HEK293 (cell line): ENCODE results near the gene CTDSP2.

Experiments used
- BCL11B ChIP-seq: fragments of 450-650 bp; formaldehyde crosslinking; IDR thresholded peaks from 2 replicates; pipeline ENCODE4 v1.5.1; 2016; ENCODE audit warnings: low read depth, missing biosample characterization, missing genetic modification characterization
- GLIS2 ChIP-seq: fragments of 450-650 bp; formaldehyde crosslinking; IDR thresholded peaks from 2 replicates; pipeline ENCODE4 v1.5.1; 2016; ENCODE audit warnings: missing biosample characterization, missing genetic modification characterization
- MZF1 ChIP-seq: fragments of 450-650 bp; formaldehyde crosslinking; IDR thresholded peaks from 2 replicates; pipeline ENCODE4 v1.5.1; 2017; ENCODE audit warnings: missing biosample characterization, missing genetic modification characterization, borderline replicate concordance
- PRDM1 ChIP-seq: fragments of 450-650 bp; formaldehyde crosslinking; IDR thresholded peaks from 2 replicates; pipeline ENCODE4; 2016; ENCODE audit warnings: missing biosample characterization, missing genetic modification characterization
- PRDM10 ChIP-seq: fragments of 450-650 bp; formaldehyde crosslinking; IDR thresholded peaks from 2 replicates; pipeline ENCODE4 v1.5.1; 2016; ENCODE audit warnings: missing biosample characterization, missing genetic modification characterization
- REST ChIP-seq: fragments of 450-650 bp; formaldehyde crosslinking; IDR thresholded peaks from 2 replicates; pipeline ENCODE4 v1.5.1; 2016; ENCODE audit warnings: missing biosample characterization, missing genetic modification characterization
- ZBTB1 ChIP-seq: fragments of 450-650 bp; formaldehyde crosslinking; IDR thresholded peaks from 2 replicates; pipeline ENCODE4 v1.5.1; 2016; ENCODE audit warnings: missing biosample characterization, missing genetic modification characterization
- ZBTB17 ChIP-seq: fragments of 450-650 bp; formaldehyde crosslinking; IDR thresholded peaks from 2 replicates; pipeline ENCODE4 v1.5.1; 2016; ENCODE audit warnings: missing biosample characterization, missing genetic modification characterization
- ZFHX2 ChIP-seq: fragments of 450-650 bp; formaldehyde crosslinking; conservative IDR thresholded peaks from 2 replicates; pipeline ENCODE4 v1.5.1; 2016; ENCODE audit warnings: missing biosample characterization, missing genetic modification characterization
- ZIC2 ChIP-seq: fragments of 450-650 bp; formaldehyde crosslinking; IDR thresholded peaks from 2 replicates; pipeline ENCODE4 v1.5.1; 2016; ENCODE audit warnings: missing biosample characterization, missing genetic modification characterization
- ZNF133 ChIP-seq: fragments of 450-650 bp; formaldehyde crosslinking; IDR thresholded peaks from 2 replicates; pipeline ENCODE4 v1.5.1; 2016; ENCODE audit warnings: missing biosample characterization, missing genetic modification characterization
- ZNF169 ChIP-seq: fragments of 450-650 bp; formaldehyde crosslinking; IDR thresholded peaks from 2 replicates; pipeline ENCODE4 v1.5.1; 2016; ENCODE audit warnings: missing biosample characterization, missing genetic modification characterization
- ZNF184 ChIP-seq: fragments of 450-650 bp; IDR thresholded peaks from 2 replicates; pipeline ENCODE4 v1.5.1; 2018; ENCODE audit warnings: missing biosample characterization, mild to moderate bottlenecking, missing genetic modification characterization
- ZNF211 ChIP-seq: fragments of 450-650 bp; formaldehyde crosslinking; IDR thresholded peaks from 2 replicates; pipeline ENCODE4 v1.5.1; 2016; ENCODE audit warnings: low read depth, missing biosample characterization, missing genetic modification characterization
- ZNF239 ChIP-seq: fragments of 450-650 bp; formaldehyde crosslinking; IDR thresholded peaks from 2 replicates; pipeline ENCODE4 v1.5.1; 2016; ENCODE audit warnings: missing biosample characterization, missing genetic modification characterization
- ZNF292 ChIP-seq: fragments of 450-650 bp; formaldehyde crosslinking; IDR thresholded peaks from 2 replicates; pipeline ENCODE4 v1.5.1; 2016; ENCODE audit warnings: low read depth, missing biosample characterization, missing genetic modification characterization, borderline replicate concordance
- ZNF350 ChIP-seq: fragments of 450-650 bp; formaldehyde crosslinking; IDR thresholded peaks from 2 replicates; pipeline ENCODE4 v1.5.0; 2017; ENCODE audit warnings: missing biosample characterization, mild to moderate bottlenecking, missing genetic modification characterization
- ZNF394 ChIP-seq: fragments of 450-650 bp; formaldehyde crosslinking; IDR thresholded peaks from 2 replicates; pipeline ENCODE4 v1.5.1; 2016; ENCODE audit warnings: missing biosample characterization, missing genetic modification characterization, mild to moderate bottlenecking, moderate library complexity, borderline replicate concordance
- ZNF426 ChIP-seq: fragments of 450-650 bp; formaldehyde crosslinking; IDR thresholded peaks from 2 replicates; pipeline ENCODE4 v1.5.1; 2017; ENCODE audit warnings: missing biosample characterization, missing genetic modification characterization, mild to moderate bottlenecking, inconsistent platforms, moderate library complexity
- ZNF513 ChIP-seq: fragments of 450-650 bp; IDR thresholded peaks from 2 replicates; pipeline ENCODE4 v1.5.1; 2018; ENCODE audit warnings: missing biosample characterization, missing genetic modification characterization
- ZNF600 ChIP-seq: fragments of 450-650 bp; formaldehyde crosslinking; IDR thresholded peaks from 2 replicates; pipeline ENCODE4 v1.5.1; 2016; ENCODE audit warnings: missing biosample characterization, missing genetic modification characterization
- ZNF624 ChIP-seq: fragments of 450-650 bp; formaldehyde crosslinking; IDR thresholded peaks from 2 replicates; pipeline ENCODE4 v1.5.1; 2017; ENCODE audit warnings: missing biosample characterization, missing genetic modification characterization
- ZNF664 ChIP-seq: fragments of 450-650 bp; formaldehyde crosslinking; IDR thresholded peaks from 2 replicates; pipeline ENCODE4 v1.5.1; 2016; ENCODE audit warnings: missing biosample characterization, missing genetic modification characterization
- ZNF692 ChIP-seq: fragments of 450-650 bp; formaldehyde crosslinking; IDR thresholded peaks from 2 replicates; pipeline ENCODE4 v1.5.1; 2016; ENCODE audit warnings: missing biosample characterization, missing genetic modification characterization
- ZNF704 ChIP-seq: fragments of 450-650 bp; formaldehyde crosslinking; IDR thresholded peaks from 2 replicates; pipeline ENCODE4 v1.5.1; 2016; ENCODE audit warnings: missing biosample characterization, missing genetic modification characterization
- ZNF707 ChIP-seq: fragments of 450-650 bp; formaldehyde crosslinking; IDR thresholded peaks from 2 replicates; pipeline ENCODE4 v1.5.1; 2016; ENCODE audit warnings: missing biosample characterization, missing genetic modification characterization
- ZNF747 ChIP-seq: fragments of 450-650 bp; formaldehyde crosslinking; IDR thresholded peaks from 2 replicates; pipeline ENCODE4 v1.5.1; 2016; ENCODE audit warnings: missing biosample characterization, missing genetic modification characterization
- ZNF776 ChIP-seq: fragments of 450-650 bp; formaldehyde crosslinking; IDR thresholded peaks from 2 replicates; pipeline ENCODE4 v1.5.0; 2017; ENCODE audit warnings: missing biosample characterization, missing genetic modification characterization, borderline replicate concordance
- ZSCAN30 ChIP-seq: fragments of 450-650 bp; IDR thresholded peaks from 2 replicates; pipeline ENCODE4 v1.5.1; 2018; ENCODE audit warnings: missing biosample characterization, mild to moderate bottlenecking, missing genetic modification characterization, moderate library complexity

Gene CTDSP2

GRCh38 chr12:57782608-57783465 lies 63.7 kb downstream of the CTDSP2 start, which contains the start of gene TSFM (continued):
- peak; percentile 63 for TF ChIP-seq REST (tag by site-specific recombination)
- TF ChIP-seq BCL11B, result no peak
- TF ChIP-seq ZNF211 (tag by site-specific recombination), result no peak
- TF ChIP-seq ZNF600 (tag by site-specific recombination), result peak; percentile 96
- peak; percentile 86 for TF ChIP-seq ZNF239 (tag by site-specific recombination)
- no peak for TF ChIP-seq ZFHX2 (tag by site-specific recombination)
- no peak for TF ChIP-seq ZNF292 (tag by site-specific recombination)
- no peak for TF ChIP-seq ZNF426 (tag by site-specific recombination)
- TF ChIP-seq ZNF394 (tag by site-specific recombination), result peak; percentile 82
- no peak for TF ChIP-seq ZNF169 (tag by site-specific recombination)
- no peak for TF ChIP-seq PRDM1 (tag by site-specific recombination)
- peak; percentile 53 for TF ChIP-seq GLIS2 (tag by site-specific recombination)
- TF ChIP-seq ZNF350, result no peak
- TF ChIP-seq ZNF664 (tag by site-specific recombination), result peak; percentile 62; the same call in 1 of the 2 replicates
- 0 out of 2 replicates have a peak, but pooled peaks have one; percentile 13 for TF ChIP-seq ZNF513
- TF ChIP-seq ZSCAN30 (tag by site-specific recombination), result peak; percentile 98
- TF ChIP-seq MZF1 (tag by site-specific recombination), result no peak
- no peak for TF ChIP-seq ZNF704 (tag by site-specific recombination)
- no peak for TF ChIP-seq ZNF747 (tag by site-specific recombination)
- no peak for TF ChIP-seq ZNF707 (tag by site-specific recombination)
- TF ChIP-seq ZBTB1 (tag by site-specific recombination), result peak; percentile 85; the same call in 1 of the 2 replicates
- TF ChIP-seq PRDM10, result peak; percentile 89
- TF ChIP-seq ZNF133 (tag by site-specific recombination), result 0 out of 2 replicates have a peak, but pooled peaks have one; percentile 26
- TF ChIP-seq ZBTB17, result peak; percentile 73
- peak; percentile 73; the same call in 1 of the 2 replicates for TF ChIP-seq ZNF184 (tag by site-specific recombination)
- peak; percentile 89 for TF ChIP-seq ZNF692 (tag by site-specific recombination)
- no peak for TF ChIP-seq ZNF776
- peak; percentile 42; the same call in 1 of the 2 replicates for TF ChIP-seq ZIC2 (tag by site-specific recombination)
- 0 out of 2 replicates have a peak, but pooled peaks have one; percentile 52 for TF ChIP-seq ZNF624
